Loucy (cell line): ENCODE measurements around the gene IPO4.

Experiments
- H2AFZ ChIP-seq: fragments of 200-600 bp; sonication (generic); 2 replicates; pipeline ENCODE4 v1.6.0; 2016; ENCODE audit warnings: antibody characterized with exemption, mild to moderate bottlenecking, low read length, moderate library complexity
- H3F3A ChIP-seq: fragments of 200-600 bp; 2 replicates; pipeline ENCODE4 v1.6.0; 2016; ENCODE audit warnings: antibody characterized with exemption, low read depth, mild to moderate bottlenecking
- H3K27me3 ChIP-seq: fragments of 200-600 bp; sonication (generic); 2 replicates; pipeline ENCODE4 v1.6.1; 2014; ENCODE audit warnings: low read length, mild to moderate bottlenecking; ENCODE audit not compliant: insufficient read depth, poor library complexity, severe bottlenecking
- H3K36me3 ChIP-seq: fragments of 200-600 bp; sonication (generic); 2 replicates; pipeline ENCODE4 v1.6.1; 2016; ENCODE audit warnings: low read length; ENCODE audit not compliant: insufficient read depth
- H3K4me1 ChIP-seq: fragments of 200-600 bp; sonication (generic); 2 replicates; pipeline ENCODE4 v1.5.1; 2014; ENCODE audit warnings: low read length, mild to moderate bottlenecking; ENCODE audit not compliant: insufficient read depth, poor library complexity, severe bottlenecking
- H3K4me2 ChIP-seq: fragments of 200-600 bp; sonication (generic); 2 replicates; pipeline ENCODE4 v1.6.0; 2014; ENCODE audit warnings: antibody characterized with exemption, low read length, low read depth, mild to moderate bottlenecking; ENCODE audit not compliant: poor library complexity, severe bottlenecking
- H3K4me3 ChIP-seq: fragments of 200-600 bp; sonication (generic); 2 replicates; pipeline ENCODE4 v1.5.1; 2014; ENCODE audit warnings: low read length, mild to moderate bottlenecking, mixed read lengths; ENCODE audit not compliant: poor library complexity, severe bottlenecking
- H3K79me2 ChIP-seq: fragments of 200-600 bp; sonication (generic); 2 replicates; pipeline ENCODE4 v1.6.1; 2014; ENCODE audit warnings: low read length; ENCODE audit not compliant: insufficient read depth
- H3K9ac ChIP-seq: fragments of 200-600 bp; sonication (generic); 2 replicates; pipeline ENCODE4 v1.6.0; 2014; ENCODE audit warnings: mild to moderate bottlenecking, low read depth, low read length, moderate library complexity; ENCODE audit not compliant: poor library complexity, severe bottlenecking
- H3K9me2 ChIP-seq: fragments of 200-600 bp; sonication (generic); replicated peaks from 2 replicates; pipeline ENCODE4 v1.6.1; 2016; ENCODE audit warnings: low read depth, low read length, mixed read lengths
- H3K9me3 ChIP-seq: fragments of 200-600 bp; sonication (generic); 2 replicates; pipeline ENCODE4 v1.6.1; 2014; ENCODE audit warnings: mild to moderate bottlenecking, antibody characterized with exemption, low read length, low read depth; ENCODE audit not compliant: insufficient read depth
- H4K20me1 ChIP-seq: fragments of 200-600 bp; sonication (generic); 2 replicates; pipeline ENCODE4 v1.6.0; 2014; ENCODE audit warnings: antibody characterized with exemption, low read length, mild to moderate bottlenecking; ENCODE audit not compliant: insufficient read depth, poor library complexity, severe bottlenecking
- EZH2phosphoT487 ChIP-seq: fragments of 200-600 bp; IDR thresholded peaks from 2 replicates; pipeline ENCODE4 v1.6.1; 2018; ENCODE audit warnings: antibody characterized with exemption, mild to moderate bottlenecking, moderate library complexity, borderline replicate concordance
- TF ChIP-seq, protein P1 (sequence below): fragments of 200-600 bp; sonication (generic); conservative IDR thresholded peaks from 2 replicates; pipeline ENCODE4 v1.5.1; 2014; ENCODE audit warnings: mild to moderate bottlenecking, antibody characterized with exemption, low read length

IPO4 gene

GRCh38 chr14:24147761-24148428, 40.7 kb downstream of the IPO4 start:
- H3K4me1 ChIP-seq: peaks cover 30% of the 10 kb centered on the region
- peaks cover 29% of the 10 kb centered on the region for H4K20me1 ChIP-seq
- H3K4me3 ChIP-seq: peak overlapping the region; percentile 100
- peaks cover 27% of the 10 kb centered on the region; the same call in 1 of the 2 replicates for H3K36me3 ChIP-seq
- no peak overlapping the region for H2AFZ ChIP-seq
- 0 out of 2 replicates have a peak, but pooled peaks cover 2% of the 10 kb centered on the region for H3F3A ChIP-seq
- H3K4me2 ChIP-seq: peak overlapping the region; percentile 100
- peaks cover 70% of the 10 kb centered on the region for H3K79me2 ChIP-seq
- no peaks in the 10 kb centered on the region for H3K27me3 ChIP-seq
- TF ChIP-seq, protein P1, sequence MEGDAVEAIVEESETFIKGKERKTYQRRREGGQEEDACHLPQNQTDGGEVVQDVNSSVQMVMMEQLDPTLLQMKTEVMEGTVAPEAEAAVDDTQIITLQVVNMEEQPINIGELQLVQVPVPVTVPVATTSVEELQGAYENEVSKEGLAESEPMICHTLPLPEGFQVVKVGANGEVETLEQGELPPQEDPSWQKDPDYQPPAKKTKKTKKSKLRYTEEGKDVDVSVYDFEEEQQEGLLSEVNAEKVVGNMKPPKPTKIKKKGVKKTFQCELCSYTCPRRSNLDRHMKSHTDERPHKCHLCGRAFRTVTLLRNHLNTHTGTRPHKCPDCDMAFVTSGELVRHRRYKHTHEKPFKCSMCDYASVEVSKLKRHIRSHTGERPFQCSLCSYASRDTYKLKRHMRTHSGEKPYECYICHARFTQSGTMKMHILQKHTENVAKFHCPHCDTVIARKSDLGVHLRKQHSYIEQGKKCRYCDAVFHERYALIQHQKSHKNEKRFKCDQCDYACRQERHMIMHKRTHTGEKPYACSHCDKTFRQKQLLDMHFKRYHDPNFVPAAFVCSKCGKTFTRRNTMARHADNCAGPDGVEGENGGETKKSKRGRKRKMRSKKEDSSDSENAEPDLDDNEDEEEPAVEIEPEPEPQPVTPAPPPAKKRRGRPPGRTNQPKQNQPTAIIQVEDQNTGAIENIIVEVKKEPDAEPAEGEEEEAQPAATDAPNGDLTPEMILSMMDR: no peak
- TF ChIP-seq EZH2phosphoT487: no peak
- no peaks in the 10 kb centered on the region for H3K9me2 ChIP-seq
- H3K9me3 ChIP-seq: no peaks in the 10 kb centered on the region
- peak overlapping the region; percentile 95 for H3K9ac ChIP-seq

DNA sequence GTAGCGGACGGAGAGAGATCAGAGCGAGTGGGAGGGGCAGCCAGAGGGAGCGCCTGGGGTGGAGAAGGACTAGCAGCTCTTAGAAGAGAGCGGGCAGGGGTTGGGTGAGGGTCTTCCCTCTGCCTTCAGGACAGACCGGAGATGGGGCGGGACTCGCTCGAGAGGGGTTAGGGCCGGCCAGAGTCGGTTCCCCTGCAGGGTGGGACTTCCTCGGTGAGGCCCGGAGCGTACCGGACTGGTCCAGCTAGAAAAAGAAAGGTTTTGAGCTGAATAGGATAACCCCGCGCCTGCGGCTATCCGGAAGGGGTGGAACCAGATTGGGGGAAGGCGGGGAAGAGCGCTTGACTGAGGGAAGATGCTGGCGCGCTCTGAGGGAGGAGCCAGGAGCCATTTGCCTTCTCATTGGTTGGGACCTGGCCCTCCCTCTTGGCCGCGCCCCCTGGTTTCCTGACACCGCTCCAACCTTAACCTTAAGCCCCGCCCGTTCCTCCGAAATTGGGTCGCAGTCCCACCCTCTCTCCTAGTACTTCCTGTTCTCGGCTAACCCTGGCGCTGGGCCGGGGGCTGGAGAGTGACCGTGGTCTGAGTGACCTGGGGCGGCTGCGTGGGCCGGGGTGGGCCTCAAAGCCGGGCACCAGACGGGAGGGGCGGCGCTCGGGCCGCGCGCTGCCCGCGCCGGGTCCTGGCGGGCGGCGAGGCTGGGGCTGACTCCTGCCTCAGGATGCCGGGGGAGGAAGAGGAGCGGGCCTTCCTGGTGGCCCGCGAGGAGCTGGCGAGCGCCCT, 41.4 kb downstream of the IPO4 start, which contains the start of gene RNF31:
TSS of gene RNF31 (plus strand) at position 521 of the 783 bp plus-strand sequence. CDS start at position 722, 201 bp downstream.
- H3K9me3 ChIP-seq: no peaks in the 10 kb centered on the region
- TF ChIP-seq EZH2phosphoT487: no peak
- TF ChIP-seq, protein P1: no peak
- 0 out of 2 replicates have a peak, but pooled peaks cover 2% of the 10 kb centered on the region for H3F3A ChIP-seq
- no peaks in the 10 kb centered on the region for H3K9me2 ChIP-seq
- peaks cover 29% of the 10 kb centered on the region for H4K20me1 ChIP-seq
- H3K4me2 ChIP-seq: peak within 1 kb of the TSS; percentile 100
- peak within 1 kb of the TSS; percentile 100 for H3K4me3 ChIP-seq
- H2AFZ ChIP-seq: peak within 1 kb of the TSS; percentile 94
- H3K27me3 ChIP-seq: no peaks in the 10 kb centered on the region
- H3K36me3 ChIP-seq: peaks cover 22% of the 10 kb centered on the region; the same call in 1 of the 2 replicates
- H3K9ac ChIP-seq: peak within 1 kb of the TSS; percentile 95
- peaks cover 74% of the 10 kb centered on the region for H3K79me2 ChIP-seq
- H3K4me1 ChIP-seq: peaks cover 31% of the 10 kb centered on the region

GRCh38 chr14:24146453-24146977, 42.1 kb downstream of the IPO4 start, which contains the start of gene PSME2:
TSS of gene PSME2 (minus strand) at chr14:24146610. CDS start at chr14:24146581, 29 bp downstream.
- peak within 1 kb of the TSS; percentile 95 for H3K9ac ChIP-seq
- H2AFZ ChIP-seq: peak within 1 kb of the TSS; percentile 94
- no peak for TF ChIP-seq EZH2phosphoT487
- TF ChIP-seq, protein P1: no peak
- peaks cover 74% of the 10 kb centered on the region for H3K79me2 ChIP-seq
- no peaks in the 10 kb centered on the region for H3K9me3 ChIP-seq
- H3K4me1 ChIP-seq: peaks cover 35% of the 10 kb centered on the region
- H4K20me1 ChIP-seq: peaks cover 29% of the 10 kb centered on the region
- peaks cover 16% of the 10 kb centered on the region; the same call in 1 of the 2 replicates for H3K36me3 ChIP-seq
- no peaks in the 10 kb centered on the region for H3K27me3 ChIP-seq
- H3K9me2 ChIP-seq: no peaks in the 10 kb centered on the region
- H3K4me3 ChIP-seq: peak within 1 kb of the TSS; percentile 100
- H3K4me2 ChIP-seq: peak within 1 kb of the TSS; percentile 100
- 0 out of 2 replicates have a peak, but pooled peaks cover 2% of the 10 kb centered on the region for H3F3A ChIP-seq
